HG02642 (cell line): ENCODE data around the gene RPL29.

Experiments
- ATAC-seq: cut with Tn5 transposase; IDR thresholded peaks from one replicate; pipeline ENCODE4 v1.9.1; 2021; ENCODE audit warnings: mild to moderate bottlenecking; ENCODE audit not compliant: unreplicated experiment, poor library complexity

Gene RPL29

DNA sequence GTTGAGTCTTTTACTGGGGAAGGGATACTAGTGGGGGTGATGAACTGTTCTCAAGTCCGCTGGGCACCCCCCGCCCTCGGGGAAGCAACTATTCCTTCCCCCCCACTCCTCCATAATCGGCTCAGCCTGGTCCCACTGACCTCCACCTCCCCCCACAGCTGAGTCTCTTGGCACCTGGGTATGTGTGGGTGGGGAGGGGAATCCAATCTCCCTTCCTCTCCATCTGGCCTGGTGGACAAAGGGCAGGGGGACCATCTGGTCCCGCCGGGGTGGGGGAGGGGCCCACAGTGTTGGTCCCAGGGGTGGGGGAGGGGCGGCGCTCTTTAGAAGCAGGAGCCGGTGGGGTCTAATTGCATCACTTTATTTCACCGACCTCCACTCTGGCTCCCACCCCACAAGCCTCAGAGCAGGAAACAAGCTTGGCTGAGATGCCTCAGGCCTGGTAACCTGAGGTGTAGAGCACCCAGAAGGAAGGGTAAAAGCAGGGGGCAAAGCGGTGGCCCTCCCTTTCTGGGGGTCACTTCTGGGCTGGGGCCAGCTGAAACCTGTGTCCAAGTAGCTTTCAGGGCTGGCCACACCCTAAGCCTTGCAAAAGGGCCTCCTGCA, 27.4 kb downstream of the RPL29 start:
- ATAC-seq = no peak

DNA sequence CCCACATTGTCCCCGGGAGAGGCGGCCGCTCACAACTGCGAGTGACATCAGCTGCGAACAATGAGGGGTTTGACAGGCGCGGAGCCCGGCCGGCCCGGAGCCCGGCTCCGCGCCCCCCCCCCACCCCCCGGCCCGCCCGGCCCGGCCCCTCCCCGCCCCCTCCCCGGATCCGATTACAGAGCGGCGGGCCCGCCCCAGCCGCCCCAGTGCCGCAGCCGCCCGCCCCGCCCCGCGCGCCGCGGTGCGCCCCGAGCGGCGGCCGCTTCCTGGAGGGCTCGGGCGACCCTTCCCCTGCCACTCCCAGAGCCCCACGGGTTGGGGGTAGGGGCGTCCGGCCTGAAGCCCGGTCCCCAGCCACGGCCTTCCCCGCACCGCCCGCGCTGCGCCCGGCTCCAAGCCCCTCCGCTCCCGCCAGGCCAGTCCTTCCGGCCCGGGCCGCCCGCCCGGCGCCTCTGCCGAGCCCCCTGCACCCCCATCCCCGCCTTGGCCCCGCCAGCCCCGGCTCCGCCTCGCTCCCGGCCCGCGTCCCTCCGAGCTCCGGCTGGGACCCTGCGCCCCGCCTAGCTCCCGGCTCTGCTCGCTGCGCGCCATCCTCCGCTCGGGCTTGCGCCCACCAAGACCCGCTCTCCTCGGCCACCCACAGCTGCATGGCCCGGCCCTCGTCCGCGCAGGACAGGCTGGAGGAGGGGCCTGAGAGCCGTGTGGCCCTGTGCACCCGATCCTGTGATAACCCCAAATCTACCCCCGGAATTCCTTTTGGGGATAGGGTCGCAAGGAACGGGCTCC, 28.1 kb downstream of the RPL29 start, which contains the start of gene PCBP4:
TSS of gene PCBP4 (minus strand) at position 71 of the 786 bp plus-strand sequence. CDS start 6,214 bp downstream, outside the sequence.
- ATAC-seq = peak; percentile 54

DNA sequence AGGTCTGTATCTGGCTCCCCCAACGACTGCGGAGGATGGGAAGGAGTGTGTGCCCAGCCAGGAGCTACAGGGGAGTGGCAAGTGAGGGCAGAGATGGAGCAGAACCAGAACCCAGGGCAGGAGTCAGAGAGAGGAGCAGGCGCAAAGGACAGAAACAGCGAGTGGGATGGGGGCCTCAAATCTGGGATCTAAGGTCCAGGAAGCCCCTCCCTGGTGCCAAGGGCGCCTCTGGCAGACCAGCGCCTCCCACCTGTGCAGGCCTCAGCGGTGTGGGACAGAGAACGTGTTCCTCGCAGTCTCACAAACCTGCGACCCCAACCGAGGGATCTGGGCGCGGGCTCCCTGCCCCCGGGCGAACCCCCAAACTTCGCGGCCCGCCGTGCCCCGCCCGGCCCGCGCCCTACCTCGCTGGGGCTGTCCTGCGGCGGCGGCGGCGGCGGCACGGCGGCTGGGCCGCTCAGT, 28.7 kb downstream of the RPL29 start:
- ATAC-seq = peak; percentile 31

DNA sequence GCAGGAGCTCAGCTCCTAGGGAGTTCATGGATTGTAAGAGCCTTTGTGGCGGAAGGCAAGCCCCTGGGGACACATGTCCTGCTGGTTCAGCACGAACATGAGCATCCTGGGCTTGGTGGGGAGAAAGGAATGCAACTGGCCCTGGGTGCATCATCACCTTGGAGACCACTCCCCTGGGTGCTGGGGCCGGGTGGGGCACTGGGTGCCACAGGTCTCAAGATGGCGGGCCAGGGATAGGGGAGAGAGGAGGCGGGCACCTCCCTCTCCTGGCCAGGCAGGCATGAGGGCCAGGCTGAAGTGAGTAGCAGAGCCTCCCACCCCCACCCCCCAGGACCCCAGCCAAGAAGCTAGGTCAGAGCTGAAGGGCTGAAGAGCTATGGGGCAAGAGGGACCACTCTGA, 29.2 kb downstream of the RPL29 start:
- ATAC-seq = no peak

DNA sequence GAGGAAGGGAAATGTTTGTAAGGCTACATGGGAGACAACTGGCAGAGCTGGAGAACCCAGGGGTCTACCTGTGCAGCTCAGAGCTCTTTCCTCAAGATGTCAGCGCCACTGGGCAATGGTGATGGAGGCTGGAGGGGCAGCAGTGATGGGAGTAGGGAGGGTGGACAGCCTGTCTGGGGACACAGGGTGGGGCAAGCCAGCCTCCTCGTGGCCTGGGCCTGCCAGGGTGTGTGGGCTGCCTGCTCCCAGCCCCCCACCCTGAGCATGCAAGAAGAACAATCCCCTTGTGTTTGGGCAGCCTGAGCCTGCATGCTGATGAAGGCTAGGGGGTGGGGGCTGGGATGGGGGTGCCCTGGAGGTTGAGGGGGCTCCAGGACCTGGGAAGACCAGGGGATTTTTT, 29.7 kb downstream of the RPL29 start:
- ATAC-seq = no peak

DNA sequence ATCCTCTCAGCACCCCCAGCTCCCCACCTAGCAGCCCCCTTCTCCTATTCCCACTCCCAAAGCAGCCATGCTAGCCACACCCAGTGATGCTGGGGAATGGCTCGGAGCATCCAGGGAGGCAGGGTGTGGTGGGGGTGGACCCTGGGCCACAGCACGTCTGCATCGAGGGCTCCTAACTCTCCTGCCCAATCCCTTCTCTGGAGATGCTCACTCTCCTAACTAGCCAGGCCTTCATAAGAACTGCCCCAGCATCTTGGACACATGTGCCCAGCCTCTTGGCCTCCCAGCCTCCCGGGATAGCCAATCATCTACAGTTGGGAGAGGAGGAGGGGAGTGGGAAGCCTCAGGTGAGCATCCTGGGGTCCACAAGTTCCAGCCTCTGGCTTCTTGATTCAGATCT, 31.2 kb downstream of the RPL29 start:
- ATAC-seq = no peak

DNA sequence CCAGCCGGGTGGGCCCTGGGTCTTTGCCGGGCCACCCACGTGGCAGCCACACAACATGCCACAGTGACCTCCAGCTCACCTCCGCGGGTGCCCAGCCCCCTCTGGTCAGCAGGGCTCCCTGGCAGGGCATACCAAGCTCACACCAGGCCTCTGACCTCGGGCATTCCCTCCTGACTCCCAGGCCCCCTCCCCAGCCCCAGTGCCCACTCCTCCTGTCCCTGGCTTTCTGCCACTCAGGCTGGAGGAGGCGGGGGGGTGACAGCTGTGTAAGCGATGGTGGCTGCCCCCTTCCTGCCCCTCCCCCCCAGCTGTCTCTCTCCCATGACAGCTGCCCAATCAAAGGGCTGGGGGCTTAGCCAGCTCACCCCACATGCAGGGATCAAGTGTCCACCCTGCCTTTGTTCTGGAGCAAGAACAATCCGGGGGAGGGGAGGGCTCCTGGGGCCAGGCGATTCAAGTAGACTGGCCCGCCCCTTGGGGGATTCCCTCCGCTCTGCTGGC, 31.7 kb downstream of the RPL29 start:
- ATAC-seq = no peak

DNA sequence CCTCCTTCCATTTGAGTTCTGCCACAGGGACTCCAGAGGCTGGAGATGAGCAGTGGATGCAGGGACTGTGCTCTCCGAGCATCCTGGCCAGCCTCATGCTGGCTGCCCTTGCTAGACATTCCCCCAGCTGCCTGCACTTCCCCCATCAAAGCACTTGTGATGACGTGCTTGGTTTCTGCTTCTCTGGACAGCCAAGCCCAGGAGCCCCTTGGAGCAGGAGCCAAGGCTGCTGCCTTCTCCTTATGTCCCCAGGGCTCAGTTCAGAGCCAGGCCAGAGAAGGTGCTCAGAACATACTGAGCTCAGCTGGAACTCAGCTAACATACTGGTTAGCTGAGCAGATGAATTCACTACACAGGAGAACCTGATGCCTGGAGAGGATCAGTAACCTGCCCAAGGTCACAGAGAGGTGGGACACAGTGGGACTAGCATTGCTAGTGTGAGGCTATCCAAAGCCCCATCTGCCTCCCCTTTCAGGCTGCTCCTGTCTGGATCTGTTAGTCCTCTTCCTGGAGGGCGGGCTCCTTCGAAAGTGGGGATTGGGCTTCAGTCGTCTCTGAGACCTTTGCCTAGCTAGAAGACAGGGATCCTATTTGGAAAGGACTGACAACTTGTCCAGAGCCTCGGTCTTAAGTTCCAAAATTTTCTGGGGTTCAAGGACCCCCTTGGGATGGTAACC, 32.7 kb downstream of the RPL29 start:
- no peak for ATAC-seq

DNA sequence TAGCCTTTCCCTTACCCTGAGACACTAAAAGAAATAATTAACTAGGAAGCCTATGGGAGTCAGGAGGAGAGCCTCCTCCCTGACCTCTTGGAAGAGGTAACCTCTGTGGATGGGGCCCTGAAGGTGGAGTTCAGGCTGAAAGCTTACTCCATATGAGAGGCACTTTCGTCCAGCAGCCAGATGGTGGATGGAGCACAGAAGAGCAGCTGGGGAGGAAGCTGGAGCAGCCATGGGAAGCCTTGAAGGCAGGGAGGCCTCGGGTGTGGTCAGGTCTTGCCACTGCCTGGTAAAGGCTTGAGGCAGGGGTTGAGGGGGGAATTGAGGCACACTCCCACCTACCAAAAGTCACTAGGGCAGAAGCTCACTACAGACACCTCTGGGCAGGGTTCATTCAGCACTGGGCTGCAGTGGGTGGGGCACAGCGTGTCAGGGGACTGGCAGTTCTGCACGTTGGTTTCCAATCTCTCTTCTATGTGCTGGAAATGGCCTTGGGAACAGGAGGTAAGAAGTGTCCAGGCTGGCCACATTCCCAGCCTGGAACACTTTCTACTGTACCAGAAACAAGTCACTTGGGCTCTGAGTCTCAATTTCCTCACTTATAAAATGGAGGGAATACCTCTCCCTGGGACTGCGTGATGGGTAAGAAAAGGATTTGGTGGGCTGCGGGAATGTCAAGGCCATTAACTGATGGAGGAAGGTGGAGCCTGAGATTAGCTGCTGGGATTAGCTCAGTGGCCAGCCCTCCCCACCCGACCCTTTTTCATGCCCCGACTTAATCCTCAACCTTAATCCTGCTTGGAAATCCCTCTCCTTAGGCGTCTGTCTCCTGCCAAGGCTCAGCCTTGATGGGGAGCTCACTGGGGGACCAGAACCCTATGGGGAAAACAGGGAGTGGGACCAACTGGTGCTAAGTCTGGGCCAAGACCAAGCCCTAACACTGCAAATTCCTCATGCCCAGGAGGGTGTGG, 33.8 kb downstream of the RPL29 start:
- no peak for ATAC-seq

DNA sequence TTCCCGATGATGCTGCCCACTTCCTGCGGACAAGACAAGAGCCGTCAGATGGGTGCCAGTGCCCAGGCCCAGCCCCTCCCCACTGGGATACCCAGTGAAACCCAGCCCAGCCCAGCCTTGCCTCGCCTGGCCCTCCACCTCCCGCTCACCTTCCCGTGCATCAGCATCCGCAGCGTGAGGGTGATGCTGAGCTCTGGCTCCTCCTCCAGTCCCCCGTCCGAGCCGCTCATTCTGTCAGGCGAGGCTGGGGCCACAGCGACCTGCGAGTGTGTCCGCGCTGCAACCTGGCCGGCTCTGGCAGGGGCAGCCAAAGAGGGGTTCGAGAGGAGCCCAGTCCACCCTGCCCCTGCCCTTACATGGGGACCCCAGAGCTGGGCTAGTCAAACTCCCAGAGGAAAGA, 34.7 kb downstream of the RPL29 start:
- no peak for ATAC-seq

DNA sequence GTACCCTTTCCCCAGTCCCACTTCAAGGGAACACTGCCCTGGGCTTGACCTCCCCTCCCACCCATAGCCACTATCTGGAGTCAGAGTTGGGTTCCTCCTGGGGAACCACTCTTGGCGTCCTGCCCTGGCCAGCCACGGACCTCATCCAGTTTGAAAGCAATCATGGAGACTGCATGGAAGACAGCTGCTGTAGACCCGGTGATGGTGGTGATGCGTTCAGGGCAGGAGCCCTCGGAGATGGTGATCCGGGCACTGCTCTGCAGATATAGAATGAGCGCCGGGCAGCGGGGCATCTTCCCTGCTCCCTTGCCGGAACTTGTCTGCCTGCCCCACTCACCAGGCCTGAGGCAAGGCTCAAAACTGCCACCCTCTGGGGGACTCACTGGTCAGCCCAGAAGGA, 35.3 kb downstream of the RPL29 start:
- no peak for ATAC-seq

DNA sequence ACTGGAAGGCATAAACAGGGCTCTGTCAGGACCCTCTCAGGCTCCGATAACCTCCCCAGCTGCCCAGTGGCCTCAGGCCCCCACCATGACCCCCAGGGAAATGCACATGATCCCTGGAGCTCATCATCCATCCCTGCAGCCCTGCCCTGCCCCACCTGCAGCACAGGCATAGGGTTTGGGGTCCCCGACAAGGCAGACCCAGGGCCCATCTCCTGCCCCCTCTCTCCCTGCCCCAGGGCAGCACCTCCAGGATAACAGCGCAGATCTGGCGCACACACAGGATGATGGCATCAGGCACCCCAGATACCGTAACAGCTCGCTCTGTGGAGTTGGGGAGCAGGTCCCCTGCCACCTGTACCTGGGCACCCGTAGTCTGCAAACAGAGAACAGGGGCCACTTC, 36.0 kb downstream of the RPL29 start:
- ATAC-seq = no peak

DNA sequence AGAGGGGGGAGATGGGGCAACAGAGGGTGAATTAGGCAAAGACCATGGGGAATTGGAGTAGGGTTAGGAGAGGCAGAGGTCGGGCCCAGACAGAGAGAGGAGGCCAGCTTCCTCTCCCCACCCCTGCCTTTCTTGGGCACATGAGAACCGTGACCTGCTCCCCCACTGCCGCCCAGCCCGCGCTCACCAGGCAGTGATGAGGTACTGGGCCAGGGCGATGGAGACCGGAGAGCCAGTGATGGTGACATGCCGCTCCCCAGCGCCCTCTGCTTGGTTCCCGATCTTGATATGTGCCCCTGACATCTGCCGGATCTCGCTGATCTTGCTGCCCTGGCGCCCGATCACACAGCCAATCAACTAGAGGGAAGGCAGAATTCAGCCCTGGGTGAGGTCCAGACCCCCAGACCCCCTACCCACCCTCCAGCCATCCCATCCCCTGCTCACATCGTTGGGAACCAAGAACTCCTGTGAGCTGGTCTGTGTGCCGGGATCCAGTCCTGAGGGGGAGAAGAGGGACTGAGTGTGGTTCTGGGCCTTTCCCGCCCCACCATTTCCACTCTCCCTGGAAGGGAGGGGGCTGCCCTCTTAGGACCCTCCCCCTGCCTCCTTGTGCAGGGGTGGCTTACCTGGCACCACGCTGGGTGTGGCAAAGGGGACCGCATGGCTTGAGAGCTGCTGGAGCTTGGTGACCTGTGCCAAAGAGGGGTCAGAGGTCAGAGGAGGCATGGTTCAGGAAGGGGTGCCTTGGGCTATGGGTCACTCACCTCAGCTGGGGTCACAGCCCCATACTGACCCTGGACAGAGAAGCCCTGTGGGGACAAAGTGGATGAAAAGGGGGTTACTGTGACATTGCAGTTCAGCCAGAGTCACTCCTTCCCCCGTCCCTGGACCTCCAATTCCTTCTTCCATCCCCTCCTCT, 36.8 kb downstream of the RPL29 start:
- ATAC-seq = no peak

DNA sequence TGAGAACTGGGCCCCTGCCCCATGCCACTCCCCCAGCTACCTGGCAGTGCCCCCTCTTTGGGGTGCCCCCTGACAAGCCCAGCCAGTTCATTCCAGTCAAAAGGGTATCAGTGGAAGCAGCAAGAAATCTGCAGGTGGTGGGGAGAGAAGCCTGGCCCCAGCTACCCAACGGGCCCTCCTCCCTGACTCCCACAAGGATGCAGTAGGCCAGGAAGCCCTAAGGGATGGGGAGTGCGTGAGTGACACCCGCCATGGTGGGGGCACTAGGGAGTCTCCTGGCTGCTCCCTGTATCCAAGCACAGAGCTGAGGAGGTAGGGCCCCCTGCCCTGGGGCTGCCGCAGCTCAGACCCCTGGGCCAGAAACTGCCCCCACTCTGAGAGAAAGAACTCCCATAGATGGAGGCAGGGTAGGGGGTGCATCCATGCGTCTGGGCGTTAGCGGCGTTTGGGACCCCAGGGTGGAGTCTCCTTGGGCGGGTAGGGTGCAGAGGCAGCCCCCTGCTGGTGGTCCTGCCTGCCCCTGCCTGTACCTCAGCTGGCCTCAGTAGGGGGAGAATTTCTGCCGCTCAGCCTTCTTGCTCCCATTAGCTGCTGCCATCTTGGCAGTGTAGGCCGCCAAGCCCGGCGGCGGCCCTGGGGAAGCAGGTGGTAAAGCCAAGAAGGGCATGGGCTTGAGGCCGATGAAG, 38.0 kb downstream of the RPL29 start:
- ATAC-seq = no peak

DNA sequence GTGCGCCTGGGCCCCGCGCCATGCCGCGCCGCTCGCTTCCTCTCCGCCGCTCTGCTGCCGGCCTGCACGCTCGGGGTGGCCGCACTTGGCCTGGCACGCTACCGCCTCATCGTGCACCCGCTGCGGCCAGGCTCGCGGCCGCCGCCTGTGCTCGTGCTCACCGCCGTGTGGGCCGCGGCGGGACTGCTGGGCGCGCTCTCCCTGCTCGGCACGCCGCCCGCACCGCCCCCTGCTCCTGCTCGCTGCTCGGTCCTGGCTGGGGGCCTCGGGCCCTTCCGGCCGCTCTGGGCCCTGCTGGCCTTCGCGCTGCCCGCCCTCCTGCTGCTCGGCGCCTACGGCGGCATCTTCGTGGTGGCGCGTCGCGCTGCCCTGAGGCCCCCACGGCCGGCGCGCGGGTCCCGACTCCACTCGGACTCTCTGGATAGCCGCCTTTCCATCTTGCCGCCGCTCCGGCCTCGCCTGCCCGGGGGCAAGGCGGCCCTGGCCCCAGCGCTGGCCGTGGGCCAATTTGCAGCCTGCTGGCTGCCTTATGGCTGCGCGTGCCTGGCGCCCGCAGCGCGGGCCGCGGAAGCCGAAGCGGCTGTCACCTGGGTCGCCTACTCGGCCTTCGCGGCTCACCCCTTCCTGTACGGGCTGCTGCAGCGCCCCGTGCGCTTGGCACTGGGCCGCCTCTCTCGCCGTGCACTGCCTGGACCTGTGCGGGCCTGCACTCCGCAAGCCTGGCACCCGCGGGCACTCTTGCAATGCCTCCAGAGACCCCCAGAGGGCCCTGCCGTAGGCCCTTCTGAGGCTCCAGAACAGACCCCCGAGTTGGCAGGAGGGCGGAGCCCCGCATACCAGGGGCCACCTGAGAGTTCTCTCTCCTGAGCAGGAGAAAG, 39.6 kb downstream of the RPL29 start:
- no peak for ATAC-seq

DNA sequence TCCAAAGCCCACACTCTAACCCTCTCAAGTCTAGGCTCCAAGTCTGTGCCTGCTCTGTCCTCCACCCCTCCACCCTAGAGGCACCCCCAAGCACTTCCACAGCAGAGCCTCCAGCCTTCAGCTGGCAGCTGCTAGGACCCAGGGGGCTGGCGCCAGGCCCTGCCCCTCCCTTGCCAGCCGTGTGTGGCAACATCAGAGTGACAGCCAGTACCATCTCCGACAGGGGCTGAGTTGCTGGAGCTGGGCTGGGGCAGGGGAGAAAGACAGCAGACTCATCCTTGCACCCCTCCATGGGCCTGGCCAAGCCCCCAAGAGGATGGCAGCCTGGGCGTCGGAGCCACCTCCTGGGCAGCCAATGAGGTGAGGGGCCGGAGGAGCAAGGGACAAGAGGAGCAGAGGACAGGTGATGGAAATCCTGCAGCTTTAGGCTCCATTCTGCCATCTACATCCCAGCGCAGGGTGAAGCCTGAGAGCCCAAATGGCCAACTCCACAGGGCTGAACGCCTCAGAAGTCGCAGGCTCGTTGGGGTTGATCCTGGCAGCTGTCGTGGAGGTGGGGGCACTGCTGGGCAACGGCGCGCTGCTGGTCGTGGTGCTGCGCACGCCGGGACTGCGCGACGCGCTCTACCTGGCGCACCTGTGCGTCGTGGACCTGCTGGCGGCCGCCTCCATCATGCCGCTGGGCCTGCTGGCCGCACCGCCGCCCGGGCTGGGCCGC, 40.4 kb downstream of the RPL29 start, which contains the start of gene GPR62:
TSS of gene GPR62 (plus strand) at position 207 of the 718 bp plus-strand sequence. CDS start at position 479, 272 bp downstream.
- no peak for ATAC-seq

DNA sequence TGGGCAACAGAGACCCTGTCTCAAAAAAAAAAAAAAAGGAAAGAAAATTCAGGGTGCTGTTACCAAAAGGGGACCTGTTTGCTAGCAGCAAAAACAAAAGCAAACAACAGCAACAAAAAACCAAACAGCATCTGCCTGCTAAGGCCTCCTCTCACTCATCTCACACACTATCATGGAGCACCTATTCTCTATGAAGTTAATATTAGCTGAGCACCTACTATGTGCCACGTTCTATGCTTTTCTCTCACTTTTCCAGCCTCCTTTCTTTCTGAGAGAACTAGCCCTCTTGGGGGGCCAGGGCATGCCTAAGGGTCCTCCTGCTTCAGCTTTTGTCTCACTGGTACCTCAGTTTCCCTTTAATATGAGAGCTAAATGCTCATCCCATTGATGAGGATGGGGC, 41.0 kb downstream of the RPL29 start:
- ATAC-seq = no peak
